H1 (cell line): Measurements from ENCODE around the gene PILRB.
"Not testable (repeated sequence)": the region's sequence is repeated elsewhere in the genome, so short reads cannot be mapped to it uniquely, and the experiment has no call there.

Source experiments
- BCL11A ChIP-seq, 2 experiments: IDR thresholded peaks; one replicate each; pipeline ENCODE4 v1.6.1; 2011; ENCODE audit warnings: low read depth in 2 of 2, low read length in 2 of 2, mild to moderate bottlenecking in 2 of 2
- EZH2 ChIP-seq: fragments of 200-600 bp; sonication (generic); IDR thresholded peaks from 2 replicates; pipeline ENCODE4 v1.7.1; 2012; ENCODE audit warnings: low read depth, mild to moderate bottlenecking, moderate library complexity, low read length, inconsistent platforms; ENCODE audit not compliant: severe bottlenecking
- JUN ChIP-seq: IDR thresholded peaks from 2 replicates; pipeline ENCODE4 v1.6.1; 2011; ENCODE audit warnings: low read depth, mild to moderate bottlenecking, improper control_type of control experiment, low read length
- MAFK ChIP-seq: IDR thresholded peaks from 2 replicates; pipeline ENCODE4 v1.6.1; 2012; ENCODE audit warnings: low read depth, mild to moderate bottlenecking, improper control_type of control experiment, low read length
- POLR2AphosphoS5 ChIP-seq: IDR thresholded peaks from 2 replicates; pipeline ENCODE4 v1.6.1; 2011; ENCODE audit warnings: low read depth, low read length
- SIN3A ChIP-seq, 2 experiments: IDR thresholded peaks in 1 of 2; conservative IDR thresholded peaks in 1 of 2; 2 replicates each; pipeline ENCODE4 v1.6.1; 2011 to 2012; ENCODE audit warnings: low read length in 2 of 2, improper control_type of control experiment in 1 of 2, low read depth in 1 of 2, mild to moderate bottlenecking in 1 of 2
- SP4 ChIP-seq: IDR thresholded peaks from 2 replicates; pipeline ENCODE4 v1.6.1; 2012; ENCODE audit warnings: low read length, inconsistent platforms
- SUZ12 ChIP-seq: fragments of 200-600 bp; sonication (generic); IDR thresholded peaks from 2 replicates; pipeline ENCODE4 v1.6.1; 2012; ENCODE audit warnings: mild to moderate bottlenecking, inconsistent platforms, low read length, moderate library complexity, mixed read lengths
- TBP ChIP-seq: IDR thresholded peaks from 2 replicates; pipeline ENCODE4 v1.6.1; 2011; ENCODE audit warnings: low read depth, low read length, improper control_type of control experiment
- YY1 ChIP-seq: IDR thresholded peaks from 2 replicates; pipeline ENCODE4 v1.6.1; 2011; ENCODE audit warnings: low read depth, mild to moderate bottlenecking, low read length
- TF ChIP-seq, protein P1 (sequence below), 3 experiments: IDR thresholded peaks; 1 replicate in 2 of 3; 2 replicates in 1 of 3; pipeline versions ENCODE4 v1.5.1 to v1.6.1; 2011; ENCODE audit warnings: low read length in 3 of 3, mild to moderate bottlenecking in 3 of 3, inconsistent platforms in 2 of 3, low read depth in 1 of 3, moderate library complexity in 1 of 3; ENCODE audit not compliant: insufficient read depth in 1 of 3; ENCODE audit errors: control extremely low read depth in 1 of 3
- TF ChIP-seq, protein P2 (sequence below): IDR thresholded peaks from 2 replicates; pipeline ENCODE4 v1.6.1; 2011; ENCODE audit warnings: low read length, improper control_type of control experiment

DNA sequence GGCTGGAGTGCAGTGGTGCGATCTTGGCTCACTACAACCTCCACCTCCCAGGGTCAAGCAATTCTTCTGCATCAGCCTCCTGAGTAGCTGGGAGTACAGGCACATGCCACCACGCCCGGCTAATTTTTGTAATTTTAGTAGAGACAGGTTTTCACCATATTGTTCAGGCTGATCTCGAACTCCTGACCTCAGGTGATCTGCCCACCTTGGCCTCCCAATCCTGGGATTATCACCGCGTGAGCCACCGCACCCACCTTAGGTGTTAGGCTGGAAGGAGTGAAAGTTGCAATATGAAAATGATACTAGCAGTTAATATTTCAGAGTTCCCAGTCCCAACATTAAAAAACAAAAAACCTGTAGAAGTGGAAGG lies 8.1 kb downstream of the PILRB start:
- TF ChIP-seq, protein P1, sequence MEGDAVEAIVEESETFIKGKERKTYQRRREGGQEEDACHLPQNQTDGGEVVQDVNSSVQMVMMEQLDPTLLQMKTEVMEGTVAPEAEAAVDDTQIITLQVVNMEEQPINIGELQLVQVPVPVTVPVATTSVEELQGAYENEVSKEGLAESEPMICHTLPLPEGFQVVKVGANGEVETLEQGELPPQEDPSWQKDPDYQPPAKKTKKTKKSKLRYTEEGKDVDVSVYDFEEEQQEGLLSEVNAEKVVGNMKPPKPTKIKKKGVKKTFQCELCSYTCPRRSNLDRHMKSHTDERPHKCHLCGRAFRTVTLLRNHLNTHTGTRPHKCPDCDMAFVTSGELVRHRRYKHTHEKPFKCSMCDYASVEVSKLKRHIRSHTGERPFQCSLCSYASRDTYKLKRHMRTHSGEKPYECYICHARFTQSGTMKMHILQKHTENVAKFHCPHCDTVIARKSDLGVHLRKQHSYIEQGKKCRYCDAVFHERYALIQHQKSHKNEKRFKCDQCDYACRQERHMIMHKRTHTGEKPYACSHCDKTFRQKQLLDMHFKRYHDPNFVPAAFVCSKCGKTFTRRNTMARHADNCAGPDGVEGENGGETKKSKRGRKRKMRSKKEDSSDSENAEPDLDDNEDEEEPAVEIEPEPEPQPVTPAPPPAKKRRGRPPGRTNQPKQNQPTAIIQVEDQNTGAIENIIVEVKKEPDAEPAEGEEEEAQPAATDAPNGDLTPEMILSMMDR (IDR thresholded peaks at IDR 0.05; ENCODE audit: control extremely low read depth in 1 of 3, insufficient read depth in 1 of 3, low read depth in 1 of 3, low read length in 3 of 3): not testable (repeated sequence)
- TF ChIP-seq TBP; EZH2; SUZ12; MAFK; SIN3A (conservative IDR thresholded peaks at IDR 0.05 in 1 of 2, IDR thresholded peaks at IDR 0.05 in 1 of 2; ENCODE audit: low read depth in 1 of 2, low read length in 2 of 2); YY1; BCL11A (IDR thresholded peaks at IDR 0.05; ENCODE audit: low read depth in 2 of 2, low read length in 2 of 2); JUN; POLR2AphosphoS5; SP4: not testable (repeated sequence)
- TF ChIP-seq, protein P2, sequence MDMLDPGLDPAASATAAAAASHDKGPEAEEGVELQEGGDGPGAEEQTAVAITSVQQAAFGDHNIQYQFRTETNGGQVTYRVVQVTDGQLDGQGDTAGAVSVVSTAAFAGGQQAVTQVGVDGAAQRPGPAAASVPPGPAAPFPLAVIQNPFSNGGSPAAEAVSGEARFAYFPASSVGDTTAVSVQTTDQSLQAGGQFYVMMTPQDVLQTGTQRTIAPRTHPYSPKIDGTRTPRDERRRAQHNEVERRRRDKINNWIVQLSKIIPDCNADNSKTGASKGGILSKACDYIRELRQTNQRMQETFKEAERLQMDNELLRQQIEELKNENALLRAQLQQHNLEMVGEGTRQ: not testable (repeated sequence)
